HG02763 (cell line): ENCODE results near the gene OSMR.
"Not testable (repeated sequence)": the region's sequence is repeated elsewhere in the genome, so short reads cannot be mapped to it uniquely, and the experiment has no call there.

Experiments
- ATAC-seq: cut with Tn5 transposase; IDR thresholded peaks from one replicate; pipeline ENCODE4 v1.9.1; 2021; ENCODE audit warnings: mild to moderate bottlenecking, moderate library complexity; ENCODE audit not compliant: unreplicated experiment

OSMR gene

DNA sequence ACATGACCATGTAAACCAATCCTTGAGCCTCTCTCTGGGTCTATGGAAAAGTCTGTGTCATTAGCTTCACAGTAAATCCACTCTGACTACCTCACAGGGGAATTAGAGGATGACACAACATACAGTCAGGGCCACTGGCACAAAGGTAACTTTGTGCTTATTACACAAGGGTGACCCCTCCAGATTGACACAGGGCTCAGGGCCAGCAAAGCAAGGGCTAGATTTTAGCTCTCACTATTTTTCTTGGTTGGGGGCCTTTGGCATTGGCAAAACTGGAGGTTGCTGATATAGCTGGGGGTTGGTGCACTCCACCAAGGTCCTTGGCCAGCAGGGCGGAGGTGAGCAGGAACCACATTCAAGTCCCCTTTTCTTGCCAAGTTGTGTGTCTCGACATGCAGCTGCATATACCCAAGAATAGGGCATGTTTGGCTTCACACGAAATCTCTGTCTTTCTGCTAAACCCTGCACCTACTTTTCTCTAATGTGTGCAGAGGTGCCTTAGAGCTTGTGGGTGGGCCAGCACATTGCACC, 15.2 kb upstream of the OSMR start:
- no peak for ATAC-seq

DNA sequence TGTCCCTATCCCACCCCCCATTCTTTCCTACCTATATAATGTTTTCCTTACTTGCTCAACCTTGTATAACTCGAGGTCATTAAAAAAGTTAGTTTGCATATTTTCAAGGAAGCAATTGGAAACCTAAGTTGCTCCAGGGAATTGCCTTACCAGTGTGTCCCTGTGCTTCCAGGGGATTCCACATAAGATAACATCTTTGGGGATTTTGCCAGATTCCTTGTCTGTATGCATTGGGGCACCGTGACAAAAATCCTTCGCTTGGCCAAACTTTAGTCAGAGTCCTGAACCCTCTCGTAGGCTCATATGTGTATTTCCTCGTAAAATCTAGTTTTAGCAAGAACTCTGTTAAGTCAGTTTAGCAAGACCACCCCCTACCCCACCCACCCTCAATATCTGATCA, 14.7 kb upstream of the OSMR start:
- no peak for ATAC-seq

DNA sequence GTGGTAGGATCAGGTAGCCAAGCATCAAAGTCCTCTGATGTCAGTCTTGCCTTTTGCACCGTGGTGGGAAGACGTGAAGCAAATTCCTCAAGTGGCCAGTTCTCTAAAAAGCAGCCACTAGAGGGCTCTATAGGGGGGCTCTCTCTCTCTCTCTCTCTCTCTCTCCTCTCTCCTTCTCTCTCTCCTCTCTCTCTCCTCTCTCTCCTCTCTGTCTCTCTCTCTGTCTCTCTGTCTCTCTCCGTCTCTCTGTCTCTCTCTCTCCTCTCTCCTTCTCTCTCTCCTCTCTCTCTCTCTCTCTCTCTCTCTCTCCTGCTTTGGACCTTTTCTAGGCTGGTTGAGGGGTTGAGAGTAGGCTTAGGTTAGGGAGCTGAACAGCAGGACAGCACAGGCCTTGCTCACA, 13.9 kb upstream of the OSMR start:
- no peak for ATAC-seq

DNA sequence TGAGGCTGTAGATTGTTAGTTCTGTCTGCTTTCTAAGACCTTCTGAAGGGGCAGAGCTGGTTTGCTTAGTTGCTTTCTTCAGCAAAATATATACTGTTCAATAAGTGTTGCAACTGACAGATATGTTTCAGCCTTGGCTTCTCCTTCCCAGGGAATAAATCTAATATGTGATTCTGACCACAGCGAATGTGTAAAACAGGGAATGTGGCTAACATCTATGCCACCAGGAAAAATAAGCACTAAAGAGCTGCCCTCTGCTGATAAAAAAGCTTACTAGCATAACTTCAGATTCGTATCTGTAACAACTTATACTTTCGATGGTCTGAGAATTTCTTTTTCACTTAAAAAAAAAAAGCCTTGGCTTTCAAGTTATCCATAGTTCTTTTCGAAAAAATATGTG, 13.0 kb upstream of the OSMR start:
- no peak for ATAC-seq

DNA sequence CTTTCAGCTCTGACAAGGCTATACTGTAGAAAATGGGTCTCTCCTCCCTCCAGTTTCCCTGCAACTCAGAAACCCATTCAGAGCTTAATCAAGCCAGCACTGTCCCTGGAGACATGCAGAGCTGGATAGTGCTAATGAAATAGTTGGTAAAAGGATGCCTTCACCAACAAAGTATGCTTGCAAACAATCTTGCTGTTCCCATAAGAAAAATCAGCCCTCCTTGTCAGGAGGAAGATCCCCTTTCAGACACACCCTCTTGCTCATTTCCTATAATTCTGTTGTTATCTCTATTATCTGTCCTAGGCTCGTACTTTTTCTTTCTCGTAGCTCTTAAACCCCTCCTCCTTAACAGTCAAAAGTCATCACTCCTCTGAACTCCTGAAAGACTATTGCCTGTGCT, 9.9 kb upstream of the OSMR start:
- no peak for ATAC-seq

DNA sequence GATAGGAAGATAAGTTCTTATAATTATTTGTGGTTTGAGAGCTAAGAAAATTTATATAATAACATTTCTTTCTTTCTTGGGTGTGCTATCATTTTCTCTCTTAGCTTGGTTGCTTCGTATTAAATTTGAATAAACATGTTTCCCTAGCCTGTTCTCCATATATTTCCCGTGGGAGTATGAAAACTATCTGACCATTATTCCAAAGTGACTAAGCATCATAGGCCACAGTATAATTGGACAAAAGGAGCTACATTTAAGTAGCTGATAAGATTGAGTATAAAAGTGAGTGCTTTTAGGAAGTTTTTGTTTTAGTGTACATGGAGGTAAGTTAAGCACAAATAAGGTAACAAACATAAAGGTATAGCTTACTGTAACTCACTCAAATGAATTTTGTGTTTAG, 8.4 kb upstream of the OSMR start:
- no peak for ATAC-seq

DNA sequence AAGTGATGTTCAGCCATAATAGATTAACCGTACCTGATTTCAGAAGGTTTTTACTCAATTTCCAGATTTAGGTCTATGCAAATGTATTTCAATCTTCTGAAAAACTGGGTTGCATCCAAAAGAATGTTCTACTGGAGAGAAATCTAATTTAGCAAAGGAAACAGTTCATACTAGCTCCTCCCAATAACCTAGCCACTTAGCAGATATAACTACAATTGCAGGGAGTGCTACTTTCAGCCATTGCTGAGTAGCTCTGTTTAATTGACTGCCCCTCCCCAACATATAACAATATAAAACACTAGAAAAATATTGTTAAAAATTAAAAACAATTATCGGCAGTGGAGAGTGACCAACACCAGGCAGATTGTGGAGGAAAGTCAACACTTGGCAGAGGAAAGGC, 7.9 kb upstream of the OSMR start:
- no peak for ATAC-seq

DNA sequence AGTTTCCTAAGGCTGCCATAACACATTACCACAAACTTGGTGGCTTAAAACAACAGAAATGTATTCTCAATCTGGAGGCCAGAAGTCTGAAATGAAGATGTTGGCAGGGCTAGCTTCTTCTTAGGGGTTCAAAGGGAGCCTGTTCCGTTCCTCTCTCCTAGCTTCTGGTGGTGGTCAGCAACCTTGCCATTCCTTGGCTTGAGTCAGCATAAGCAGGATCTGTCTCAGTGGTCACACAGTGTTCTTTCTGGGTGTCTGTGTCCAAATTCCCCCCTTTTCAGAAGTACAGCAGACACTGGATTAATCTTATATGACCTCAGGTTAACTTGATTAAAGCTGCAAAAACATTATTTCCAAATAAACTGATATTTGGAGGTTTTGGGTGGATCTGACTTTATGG, 2.1 kb upstream of the OSMR start:
- ATAC-seq, result no peak

DNA sequence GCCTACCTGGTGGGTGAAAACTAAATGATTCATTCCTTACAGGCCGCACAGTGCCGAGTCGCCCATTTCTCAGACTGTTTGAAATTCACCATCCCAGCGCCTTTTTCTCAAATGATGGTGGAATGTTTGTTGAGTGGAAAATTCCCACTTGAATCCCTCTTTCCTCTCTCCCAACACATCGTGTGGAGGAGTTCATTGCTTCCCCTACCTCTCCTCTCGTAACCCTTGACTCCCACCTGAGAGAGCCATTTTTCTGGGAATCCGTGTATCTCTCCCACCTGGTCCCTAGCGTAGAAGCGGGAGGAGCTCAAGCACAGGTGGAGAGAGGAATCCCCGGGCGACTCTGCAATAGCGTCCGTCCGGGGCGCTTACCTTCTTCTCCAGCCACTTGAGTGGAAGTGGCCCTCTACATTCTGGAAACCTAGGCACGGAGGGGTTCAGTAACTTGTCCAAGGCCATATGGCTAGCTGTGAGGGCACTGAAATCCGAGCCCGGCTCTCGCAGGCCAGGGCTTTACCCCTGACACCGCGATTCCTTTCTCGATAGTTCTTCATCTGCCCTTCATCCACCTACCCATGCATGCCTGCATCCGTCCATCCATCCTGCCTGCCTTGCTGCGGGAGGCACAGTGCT, 683 bp downstream of the OSMR start:
- no peak for ATAC-seq

DNA sequence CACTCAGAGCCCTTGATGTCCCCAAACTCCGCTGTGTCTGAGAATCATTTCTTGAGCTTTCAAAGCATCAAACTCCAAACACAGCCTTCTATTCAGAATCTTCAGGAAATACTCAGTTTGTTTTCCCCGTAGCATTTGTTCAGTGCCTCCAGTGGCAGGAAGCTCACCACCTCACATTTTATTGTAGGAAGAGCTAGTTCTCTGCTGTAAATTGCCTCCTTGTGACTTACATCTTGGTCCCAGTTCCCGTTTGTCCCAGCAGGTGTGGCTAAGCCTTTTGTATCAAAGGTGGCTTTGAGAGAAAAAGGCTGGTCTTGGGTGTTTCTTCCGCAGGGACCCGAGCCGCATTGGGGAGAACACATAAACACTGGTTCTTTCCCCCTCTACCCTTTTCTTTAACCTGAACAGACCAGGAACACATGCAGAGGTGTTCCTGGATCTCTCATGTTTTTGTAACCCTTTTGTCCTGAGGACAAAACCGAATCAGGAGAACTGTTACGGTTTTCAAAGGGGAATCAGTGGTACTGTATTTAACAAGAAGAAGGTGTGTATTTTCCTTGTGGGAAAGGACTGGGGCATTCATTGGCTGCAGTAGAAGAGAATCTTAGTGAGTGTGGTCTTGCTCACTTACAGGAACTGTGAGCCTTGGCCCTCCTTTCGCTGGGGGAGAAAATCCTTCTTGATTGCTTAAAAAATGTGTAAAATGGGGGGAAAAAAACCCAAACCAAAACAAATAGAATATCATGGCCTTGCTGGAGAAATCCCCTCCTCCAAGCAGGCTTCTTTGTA, 1.9 kb downstream of the OSMR start:
- ATAC-seq, result no peak

DNA sequence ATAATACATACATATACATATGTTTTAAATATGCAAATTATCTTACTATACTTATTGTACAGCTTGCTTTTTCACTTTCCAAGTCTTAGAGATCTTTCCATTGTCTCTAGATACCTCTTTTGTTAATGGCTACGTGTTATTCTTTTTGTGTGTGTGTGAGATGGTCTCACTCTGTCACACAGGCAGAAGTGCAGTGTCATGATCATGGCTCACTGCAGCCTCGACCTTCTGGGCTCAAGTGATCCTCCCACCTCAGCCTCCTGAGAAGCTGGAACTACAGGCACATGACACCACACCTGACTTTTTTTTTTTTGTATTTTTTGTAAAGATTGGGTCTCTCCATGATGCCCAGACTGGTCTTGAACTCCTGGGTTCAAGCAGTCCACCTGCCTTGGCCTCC, 2.8 kb downstream of the OSMR start:
- no peak for ATAC-seq

DNA sequence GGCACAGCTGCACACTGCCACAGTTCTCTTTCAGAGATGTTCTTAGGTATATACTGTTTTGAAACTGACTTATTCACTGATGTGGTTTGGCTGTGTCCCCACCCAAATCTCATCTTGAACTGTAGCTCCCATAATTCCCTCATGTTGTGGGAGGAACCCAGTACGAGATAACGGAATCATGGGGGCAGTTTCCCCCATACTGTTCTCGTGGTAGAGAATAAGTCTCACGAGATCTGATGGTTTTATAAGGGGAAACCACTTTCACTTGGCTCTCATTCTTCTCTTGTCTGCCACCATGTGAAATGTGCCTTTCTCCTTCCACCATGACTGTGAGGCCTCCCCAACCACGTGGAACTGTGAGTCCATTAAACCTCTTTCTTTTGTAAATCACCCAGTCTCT, 5.8 kb downstream of the OSMR start:
- ATAC-seq, result not testable (repeated sequence)

DNA sequence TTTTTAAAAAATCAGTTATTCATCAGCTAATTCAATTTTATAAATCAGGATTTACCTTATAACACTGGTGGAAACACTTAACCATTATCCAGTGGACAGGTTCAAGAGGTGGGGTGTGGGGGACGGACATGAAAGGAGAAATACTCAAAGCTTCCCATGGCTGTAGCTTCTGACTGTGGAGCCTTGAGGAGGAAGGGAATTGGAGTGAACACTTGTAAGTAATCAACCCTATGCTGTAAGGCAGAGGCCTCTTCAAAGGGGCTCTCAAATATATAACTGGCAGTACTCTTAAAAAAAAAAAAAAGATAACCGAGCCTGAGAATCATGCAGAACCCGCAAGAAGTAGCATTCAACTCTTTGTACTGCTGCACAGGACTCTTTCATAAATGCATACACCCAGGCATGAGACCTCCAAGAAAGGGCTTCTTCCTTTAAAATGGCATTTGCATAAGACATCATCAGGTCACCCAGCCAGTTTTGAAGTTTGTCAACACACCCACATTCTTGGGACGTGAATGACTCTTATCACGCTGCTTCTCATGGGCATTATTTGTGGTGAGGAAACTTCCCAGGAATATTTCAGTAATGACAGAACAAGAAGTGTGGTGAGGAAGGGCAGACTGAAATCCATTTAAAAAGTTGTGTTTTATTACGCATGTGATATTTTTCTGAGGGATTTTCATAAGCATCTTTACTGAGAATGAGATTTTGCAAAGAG, 8.1 kb downstream of the OSMR start:
- ATAC-seq, result no peak

DNA sequence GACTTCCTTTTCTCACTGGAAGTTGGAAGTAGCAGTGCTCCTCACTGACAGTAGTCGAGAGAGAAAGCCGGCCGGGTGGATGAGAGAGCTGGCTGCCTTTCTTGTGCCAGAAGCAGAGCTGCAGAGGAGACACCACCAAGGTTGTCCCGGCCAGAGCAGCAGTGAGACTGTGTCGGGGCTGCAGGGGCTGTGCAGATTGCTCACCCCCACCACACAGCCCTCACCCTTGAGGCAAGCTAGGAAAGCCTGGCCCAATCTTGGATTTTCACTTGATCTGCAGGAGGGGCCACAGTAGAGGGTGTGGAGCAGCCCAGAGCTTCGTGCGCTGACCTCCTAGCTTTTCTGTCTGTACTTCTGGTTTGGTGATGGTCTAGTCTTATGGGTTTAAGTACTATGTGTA, 9.1 kb downstream of the OSMR start:
- ATAC-seq, result no peak

DNA sequence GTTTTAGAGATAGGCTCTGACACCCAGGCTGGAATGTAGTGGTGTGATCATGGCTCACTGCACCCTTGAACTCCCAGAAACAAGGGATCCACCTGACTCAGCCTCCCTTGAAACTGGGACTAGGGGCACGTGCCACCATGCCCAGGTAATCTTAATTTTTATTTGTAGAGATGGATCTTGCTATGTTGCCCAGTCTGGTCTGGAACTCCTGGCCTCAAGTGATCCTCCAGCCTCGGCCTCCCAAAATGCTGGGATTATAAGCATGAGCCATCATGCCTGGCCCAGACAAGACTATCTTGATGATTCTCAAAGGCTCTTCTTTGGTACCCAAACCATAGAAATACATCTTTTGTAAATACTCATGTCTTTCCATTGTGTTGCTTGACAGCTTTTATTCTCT, 10.8 kb downstream of the OSMR start:
- ATAC-seq, result no peak

DNA sequence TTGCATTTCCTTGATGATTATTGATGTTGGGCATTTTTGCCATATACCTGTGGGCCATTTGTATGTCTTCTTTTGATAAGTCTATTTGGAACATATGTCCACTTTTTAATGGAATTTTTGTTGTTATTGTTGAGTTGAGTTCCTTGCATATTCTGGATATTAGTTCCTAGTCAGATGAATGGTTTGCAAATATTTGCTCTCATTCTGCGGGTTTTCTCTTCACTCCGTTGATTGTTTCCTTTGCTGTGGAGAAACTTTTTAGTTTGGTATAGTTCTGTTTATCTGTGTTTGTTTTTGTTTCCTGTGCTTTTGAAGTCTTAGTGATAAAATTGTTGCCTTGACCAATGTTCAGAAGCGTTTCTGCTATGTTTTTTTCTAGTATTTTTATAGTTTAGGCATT, 13.0 kb downstream of the OSMR start:
- ATAC-seq, result no peak

DNA sequence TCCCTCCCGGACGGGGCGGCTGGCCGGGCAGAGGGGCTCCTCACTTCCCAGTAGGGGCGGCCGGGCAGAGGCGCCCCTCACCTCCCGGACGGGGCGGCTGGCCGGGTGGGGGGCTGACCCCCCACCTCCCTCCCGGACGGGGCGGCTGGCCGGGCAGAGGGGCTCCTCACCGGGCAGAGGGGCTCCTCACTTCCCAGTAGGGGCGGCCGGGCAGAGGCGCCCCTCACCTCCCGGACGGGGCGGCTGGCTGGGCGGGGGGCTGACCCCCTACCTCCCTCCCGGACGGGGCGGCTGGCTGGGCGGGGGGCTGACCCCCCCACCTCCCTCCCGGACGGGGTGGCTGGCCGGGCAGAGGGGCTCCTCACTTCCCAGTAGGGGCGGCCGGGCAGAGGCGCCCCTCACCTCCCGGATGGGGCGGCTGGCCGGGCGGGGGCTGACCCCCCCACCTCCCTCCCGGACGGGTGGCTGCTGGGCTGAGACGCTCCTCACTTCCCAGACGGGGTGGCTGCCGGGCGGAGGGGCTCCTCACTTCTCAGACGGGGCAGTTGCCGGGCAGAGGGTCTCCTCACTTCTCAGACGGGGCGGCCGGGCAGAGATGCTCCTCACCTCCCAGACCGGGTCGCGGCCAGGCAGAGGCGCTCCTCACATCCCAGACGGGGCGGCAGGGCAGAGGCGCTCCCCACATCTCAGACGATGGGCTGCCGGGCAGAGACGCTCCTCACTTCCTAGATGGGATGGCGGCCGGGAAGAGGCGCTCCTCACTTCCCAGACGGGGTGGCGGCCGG, 16.4 kb downstream of the OSMR start:
- ATAC-seq, result not testable (repeated sequence)

DNA sequence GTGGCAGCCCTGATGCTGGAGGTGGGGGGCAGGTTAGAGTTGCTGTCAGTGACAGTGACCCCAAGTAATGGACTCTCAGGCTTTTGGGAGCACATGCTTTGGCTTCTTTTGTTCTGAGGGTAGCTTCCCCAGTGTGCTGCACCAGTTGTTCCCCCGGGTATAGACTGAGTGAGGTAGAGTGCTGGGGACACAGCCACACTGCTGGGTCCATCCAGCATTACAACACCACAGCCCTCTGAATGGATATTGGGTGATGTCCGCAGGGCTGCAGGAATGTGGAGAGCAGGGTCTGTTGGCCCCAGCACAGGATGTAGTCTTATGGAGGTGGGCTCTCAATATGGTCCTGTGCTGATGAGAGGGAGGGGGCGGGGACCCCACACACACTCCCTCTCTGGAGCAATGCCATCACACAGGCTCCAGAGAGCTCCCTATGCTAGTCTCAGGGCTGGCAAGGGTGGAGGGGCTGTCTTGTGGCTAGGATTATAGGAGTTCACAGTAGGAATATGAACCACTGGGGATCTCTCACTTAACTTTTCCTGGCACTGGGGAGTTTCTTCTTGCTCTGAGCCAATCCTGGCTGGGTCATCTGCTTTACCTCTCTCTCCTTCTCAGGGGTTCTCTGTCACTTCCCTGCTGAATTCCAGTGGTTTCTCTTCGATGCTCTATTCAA, 20.7 kb downstream of the OSMR start:
- ATAC-seq, result no peak

DNA sequence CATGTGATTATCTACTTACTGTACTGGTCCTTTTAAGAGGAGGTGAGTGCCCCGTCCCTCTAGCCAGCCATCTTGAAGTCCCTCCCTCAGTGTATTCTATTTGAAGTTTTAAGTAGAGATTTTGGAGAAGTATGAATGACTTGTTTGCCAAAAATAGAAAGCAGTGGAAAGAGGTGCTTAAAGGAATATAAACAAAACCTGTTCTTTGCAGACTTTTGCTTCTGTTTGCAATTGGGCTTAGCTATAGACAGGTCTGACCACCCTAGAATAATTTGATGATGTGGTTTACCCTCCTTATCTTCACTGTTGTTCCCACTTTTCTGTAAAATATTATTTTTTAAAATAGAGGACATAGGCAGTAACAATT, 21.2 kb downstream of the OSMR start:
- ATAC-seq, result no peak

DNA sequence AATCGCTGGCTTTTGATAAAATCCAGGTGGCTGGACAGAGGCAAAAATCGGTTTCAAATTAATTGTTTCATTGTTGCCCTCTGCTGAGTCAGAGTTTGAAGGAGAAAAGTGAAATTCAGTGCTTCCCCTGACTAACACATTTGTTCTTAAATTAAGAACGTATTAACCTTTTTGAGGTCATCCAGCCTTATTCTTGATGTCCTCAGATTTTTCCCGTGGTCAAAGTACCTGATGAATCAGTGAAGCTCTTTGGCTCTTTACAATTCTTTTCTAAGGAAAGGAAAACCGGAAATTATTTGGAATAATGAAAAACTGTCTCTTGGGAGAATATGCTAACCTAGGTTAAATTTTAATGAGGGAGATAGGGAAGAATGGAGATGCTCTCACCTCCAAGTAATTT, 21.6 kb downstream of the OSMR start:
- no peak for ATAC-seq

DNA sequence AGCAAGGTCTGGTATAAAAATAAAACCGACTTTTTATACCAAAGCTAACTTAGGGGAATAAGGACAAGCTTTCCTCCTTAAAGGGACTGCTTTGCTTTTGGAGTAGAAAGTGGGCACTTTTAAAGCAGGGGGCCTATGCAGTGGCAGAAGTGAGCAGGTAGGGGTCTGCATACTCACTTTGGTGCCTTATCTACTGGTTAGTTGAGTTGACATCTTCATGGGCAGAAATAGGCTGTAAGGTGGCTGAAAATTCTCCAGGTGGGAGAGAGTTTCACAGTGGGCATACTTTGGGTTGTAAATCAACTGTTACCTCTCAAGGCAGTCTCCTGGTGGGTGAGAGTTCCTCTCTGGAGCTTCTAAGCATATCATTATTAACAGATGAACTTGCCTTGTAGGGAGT, 24.8 kb downstream of the OSMR start:
- no peak for ATAC-seq
